PFSK-1 (cell line): ENCODE measurements around the gene ZNF92.

ENCODE experiments used
- FOXP2 ChIP-seq: optimal IDR thresholded peaks from 2 replicates; pipeline ENCODE3; 2011; ENCODE audit warnings: borderline replicate concordance, control low read depth, inconsistent platforms; ENCODE audit not compliant: insufficient read depth; ENCODE audit errors: extremely low read length, extremely low read depth
- POLR2AphosphoS5 ChIP-seq: IDR thresholded peaks from 2 replicates; pipeline ENCODE4 v1.6.1; 2012; ENCODE audit warnings: low read depth, mild to moderate bottlenecking, control low read depth, low read length, moderate library complexity
- SIN3A ChIP-seq: IDR thresholded peaks from 2 replicates; pipeline ENCODE4 v1.6.1; 2012; ENCODE audit warnings: mild to moderate bottlenecking, low read length, moderate library complexity, borderline replicate concordance; ENCODE audit not compliant: insufficient read depth
- TAF1 ChIP-seq: IDR thresholded peaks from 2 replicates; pipeline ENCODE4 v1.6.1; 2012; ENCODE audit warnings: low read length, control low read depth, borderline replicate concordance; ENCODE audit not compliant: insufficient read depth
- TF ChIP-seq, protein P1 (sequence below), 2 experiments: IDR thresholded peaks; 2 replicates each; pipeline versions ENCODE4 v1.6.1 to v1.8.0; 2011 to 2012; ENCODE audit warnings: low read depth in 2 of 2, low read length in 2 of 2, control low read depth in 1 of 2, inconsistent platforms in 1 of 2, mild to moderate bottlenecking in 1 of 2, moderate library complexity in 1 of 2; ENCODE audit not compliant: insufficient read depth in 1 of 2

ZNF92 gene

DNA sequence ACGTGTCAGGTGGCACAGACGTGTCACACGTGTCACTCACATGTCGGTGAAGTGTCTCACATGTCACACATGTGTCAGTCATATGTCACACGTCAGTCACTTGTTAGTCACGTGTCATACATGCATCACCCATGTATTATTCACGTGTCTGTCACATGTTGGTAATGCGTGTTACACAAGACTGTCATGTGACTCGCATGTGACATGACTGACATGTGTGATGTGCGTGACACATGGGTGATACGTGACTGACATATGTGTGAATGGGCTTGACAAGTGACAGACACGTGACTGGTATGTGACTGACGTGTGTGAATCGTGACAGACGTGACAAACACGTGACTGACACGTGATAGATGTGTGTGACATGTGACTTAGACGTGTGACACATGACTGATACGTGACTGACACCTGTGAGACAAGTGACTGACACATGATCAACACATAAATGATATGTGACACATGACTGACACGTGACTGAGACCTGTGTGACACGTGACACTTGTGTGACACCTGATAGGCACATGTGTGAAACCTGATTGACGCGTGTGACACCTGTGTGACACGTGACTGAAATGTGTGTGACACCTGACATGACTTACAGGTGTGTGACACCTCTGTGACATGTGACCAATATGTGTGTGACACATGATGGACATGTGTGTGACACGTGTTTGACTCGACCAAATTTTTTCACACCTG, 56.1 kb downstream of the ZNF92 start:
- TF ChIP-seq POLR2AphosphoS5: no peak
- no peak for TF ChIP-seq SIN3A
- no peak for TF ChIP-seq FOXP2
- TF ChIP-seq, protein P1, sequence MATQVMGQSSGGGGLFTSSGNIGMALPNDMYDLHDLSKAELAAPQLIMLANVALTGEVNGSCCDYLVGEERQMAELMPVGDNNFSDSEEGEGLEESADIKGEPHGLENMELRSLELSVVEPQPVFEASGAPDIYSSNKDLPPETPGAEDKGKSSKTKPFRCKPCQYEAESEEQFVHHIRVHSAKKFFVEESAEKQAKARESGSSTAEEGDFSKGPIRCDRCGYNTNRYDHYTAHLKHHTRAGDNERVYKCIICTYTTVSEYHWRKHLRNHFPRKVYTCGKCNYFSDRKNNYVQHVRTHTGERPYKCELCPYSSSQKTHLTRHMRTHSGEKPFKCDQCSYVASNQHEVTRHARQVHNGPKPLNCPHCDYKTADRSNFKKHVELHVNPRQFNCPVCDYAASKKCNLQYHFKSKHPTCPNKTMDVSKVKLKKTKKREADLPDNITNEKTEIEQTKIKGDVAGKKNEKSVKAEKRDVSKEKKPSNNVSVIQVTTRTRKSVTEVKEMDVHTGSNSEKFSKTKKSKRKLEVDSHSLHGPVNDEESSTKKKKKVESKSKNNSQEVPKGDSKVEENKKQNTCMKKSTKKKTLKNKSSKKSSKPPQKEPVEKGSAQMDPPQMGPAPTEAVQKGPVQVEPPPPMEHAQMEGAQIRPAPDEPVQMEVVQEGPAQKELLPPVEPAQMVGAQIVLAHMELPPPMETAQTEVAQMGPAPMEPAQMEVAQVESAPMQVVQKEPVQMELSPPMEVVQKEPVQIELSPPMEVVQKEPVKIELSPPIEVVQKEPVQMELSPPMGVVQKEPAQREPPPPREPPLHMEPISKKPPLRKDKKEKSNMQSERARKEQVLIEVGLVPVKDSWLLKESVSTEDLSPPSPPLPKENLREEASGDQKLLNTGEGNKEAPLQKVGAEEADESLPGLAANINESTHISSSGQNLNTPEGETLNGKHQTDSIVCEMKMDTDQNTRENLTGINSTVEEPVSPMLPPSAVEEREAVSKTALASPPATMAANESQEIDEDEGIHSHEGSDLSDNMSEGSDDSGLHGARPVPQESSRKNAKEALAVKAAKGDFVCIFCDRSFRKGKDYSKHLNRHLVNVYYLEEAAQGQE (IDR thresholded peaks at IDR 0.05; ENCODE audit: insufficient read depth in 1 of 2, low read depth in 2 of 2, low read length in 2 of 2): no peak
- TF ChIP-seq TAF1: no peak

DNA sequence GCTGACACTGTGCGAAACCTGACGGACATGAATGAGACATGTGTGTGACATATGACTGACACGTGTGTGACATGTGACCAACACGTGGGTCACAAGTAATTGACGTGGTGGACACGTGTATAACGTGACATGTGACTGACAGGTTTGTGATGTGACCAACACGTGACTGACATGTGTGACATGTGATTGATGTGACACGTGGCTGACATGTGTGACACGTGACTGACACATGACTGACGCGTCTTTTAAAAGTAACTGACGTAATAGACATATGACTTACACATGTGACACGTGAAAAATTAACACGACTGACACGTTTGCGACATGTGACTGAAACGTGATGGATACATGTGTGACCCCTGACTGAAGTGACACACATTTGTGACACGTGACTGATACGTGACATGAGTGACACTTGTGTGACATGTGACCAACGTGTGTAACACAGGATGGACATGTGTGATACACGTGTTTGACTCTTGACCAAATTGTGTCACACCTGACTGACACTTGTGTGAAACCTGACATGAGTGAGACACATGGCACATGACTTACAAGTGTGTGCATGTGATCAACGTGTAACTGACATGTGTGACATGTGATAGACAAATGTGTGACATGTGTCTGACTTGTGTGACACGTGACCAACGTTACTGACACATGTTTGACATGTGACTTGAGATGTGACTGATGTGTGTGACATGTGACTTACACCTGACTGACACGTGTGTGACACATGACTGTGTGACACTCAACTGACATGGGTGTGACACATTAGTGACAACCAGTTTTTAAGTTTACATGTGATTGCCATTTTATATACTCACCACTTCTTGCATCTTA, 56.9 kb downstream of the ZNF92 start:
- TF ChIP-seq POLR2AphosphoS5 (no peak), SIN3A (no peak), FOXP2 (no peak), TAF1 (no peak)
- TF ChIP-seq, protein P1 (IDR thresholded peaks at IDR 0.05; ENCODE audit: insufficient read depth in 1 of 2, low read depth in 2 of 2, low read length in 2 of 2): no peak

DNA sequence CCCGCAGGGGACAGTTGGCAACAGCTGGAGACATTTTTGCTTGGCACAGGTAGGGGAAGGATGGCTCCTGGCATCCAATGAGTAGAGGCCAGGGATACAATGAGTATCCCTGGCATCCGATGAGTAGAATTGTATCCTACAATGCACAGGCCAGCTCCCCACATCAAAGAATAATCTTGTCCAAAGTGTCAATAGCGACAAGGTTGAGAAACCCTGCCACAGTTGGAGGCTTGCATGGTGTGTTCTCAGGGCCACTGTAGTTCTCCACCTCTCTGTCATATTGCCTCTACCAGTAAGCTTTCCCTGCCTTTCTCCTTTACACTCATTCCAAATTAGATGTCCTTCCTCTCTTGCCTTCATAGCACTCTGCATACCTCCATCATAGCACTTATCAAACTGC, 60.7 kb downstream of the ZNF92 start:
- no peak for TF ChIP-seq SIN3A
- TF ChIP-seq, protein P1 (IDR thresholded peaks at IDR 0.05; ENCODE audit: insufficient read depth in 1 of 2, low read depth in 2 of 2, low read length in 2 of 2): no peak
- TF ChIP-seq POLR2AphosphoS5: no peak
- no peak for TF ChIP-seq TAF1
- TF ChIP-seq FOXP2: no peak

DNA sequence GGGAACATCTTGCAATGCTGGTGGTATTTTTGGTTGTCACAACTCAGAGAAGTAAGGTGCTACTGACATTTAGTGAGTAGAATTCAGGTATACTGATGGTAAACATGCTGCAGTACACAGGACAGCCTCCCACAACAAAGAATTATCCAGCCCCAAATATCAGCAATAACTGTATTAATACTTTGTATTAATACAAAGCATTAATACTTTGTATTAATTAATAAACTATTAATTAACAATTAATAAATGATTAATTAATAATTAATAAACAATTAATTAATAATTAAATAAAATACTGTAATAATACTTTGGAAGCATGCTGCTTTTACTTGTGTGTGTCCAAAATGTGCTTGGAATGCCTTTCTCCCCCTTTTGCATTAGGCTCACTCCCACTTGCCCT, 62.5 kb downstream of the ZNF92 start:
- TF ChIP-seq, protein P1 (IDR thresholded peaks at IDR 0.05; ENCODE audit: insufficient read depth in 1 of 2, low read depth in 2 of 2, low read length in 2 of 2): no peak
- no peak for TF ChIP-seq SIN3A
